Astrocyte (in vitro differentiated cells and primary cell): ENCODE data around the gene FBXW10. TPM values are rescaled to one million over a fixed set of nuclear protein-coding genes. Genes with fewer than 3 reads are reported as not detected.
A peak's percentile ranks its signal among the peaks of the same experiment; 100 is the strongest.
"Not testable (repeated sequence)": the region's sequence is repeated elsewhere in the genome, so short reads cannot be mapped to it uniquely, and the experiment has no call there.

Experiments used
- DNase-seq: peaks from one replicate; pipeline ENCODE4 v3.0.0-alpha.2; 2010; ENCODE audit warnings: low read depth
- FAIRE-seq: peaks from 2 replicates; lab custom pipeline; 2011; peaks lifted over from hg19 to GRCh38; lab: Jason Lieb, UNC
- H2AFZ ChIP-seq: 2 replicates; pipeline ENCODE4 v1.6.0; 2012; ENCODE audit warnings: low read depth, low read length, inconsistent platforms
- H3K27ac ChIP-seq: 2 replicates; pipeline ENCODE4 v1.5.1; 2011; ENCODE audit warnings: low read depth, low read length, inconsistent platforms
- H3K27me3 ChIP-seq: 2 replicates; pipeline ENCODE4 v1.6.0; 2011; ENCODE audit warnings: low read length, inconsistent platforms; ENCODE audit not compliant: insufficient read depth
- H3K36me3 ChIP-seq: 2 replicates; pipeline ENCODE4 v1.5.1; 2011; ENCODE audit warnings: low read length, inconsistent platforms; ENCODE audit not compliant: insufficient read depth
- H3K4me1 ChIP-seq: 2 replicates; pipeline ENCODE4 v1.5.1; 2011; ENCODE audit warnings: low read length, inconsistent platforms; ENCODE audit not compliant: insufficient read depth
- H3K4me2 ChIP-seq: 2 replicates; pipeline ENCODE4 v1.6.0; 2012; ENCODE audit warnings: low read length, inconsistent platforms
- H3K4me3 ChIP-seq: 2 replicates; pipeline ENCODE4 v1.5.1; 2011; ENCODE audit warnings: low read depth, mild to moderate bottlenecking, low read length, inconsistent platforms; ENCODE audit not compliant: insufficient read depth
- H3K79me2 ChIP-seq: 2 replicates; pipeline ENCODE4 v1.6.0; 2012; ENCODE audit warnings: mild to moderate bottlenecking, low read length, inconsistent platforms; ENCODE audit not compliant: insufficient read depth
- H3K9ac ChIP-seq: 2 replicates; pipeline ENCODE4 v1.6.0; 2012; ENCODE audit warnings: mild to moderate bottlenecking, low read length, inconsistent platforms
- H3K9me3 ChIP-seq: 2 replicates; pipeline ENCODE4 v1.5.1; 2012; ENCODE audit warnings: low read depth, mild to moderate bottlenecking, low read length, inconsistent platforms; ENCODE audit not compliant: insufficient read depth
- H4K20me1 ChIP-seq: 2 replicates; pipeline ENCODE4 v1.6.0; 2012; ENCODE audit warnings: low read length, inconsistent platforms; ENCODE audit not compliant: insufficient read depth
- H3K27ac Mint-ChIP-seq: one replicate; pipeline ENCODE4 v1.8.0; 2021; ENCODE audit warnings: mild to moderate bottlenecking, mixed read lengths; ENCODE audit not compliant: unreplicated experiment
- H3K27me3 Mint-ChIP-seq: one replicate; pipeline ENCODE4 v1.8.0; 2021; ENCODE audit warnings: low read depth, mixed read lengths; ENCODE audit not compliant: unreplicated experiment
- H3K36me3 Mint-ChIP-seq: one replicate; pipeline ENCODE4 v1.8.0; 2021; ENCODE audit warnings: low read depth, mixed read lengths; ENCODE audit not compliant: unreplicated experiment
- H3K4me1 Mint-ChIP-seq: one replicate; pipeline ENCODE4 v1.8.0; 2021; ENCODE audit warnings: low read depth, mixed read lengths; ENCODE audit not compliant: unreplicated experiment
- H3K4me3 Mint-ChIP-seq: one replicate; pipeline ENCODE4 v1.8.0; 2021; ENCODE audit warnings: mild to moderate bottlenecking, moderate library complexity, mixed read lengths; ENCODE audit not compliant: unreplicated experiment
- H3K9me3 Mint-ChIP-seq: one replicate; pipeline ENCODE4 v1.8.0; 2021; ENCODE audit warnings: mild to moderate bottlenecking, mixed read lengths; ENCODE audit not compliant: unreplicated experiment
- total RNA-seq: library from RNA; stranded (reverse); gene quantifications from 2 replicates; pipeline ENCODE4 v1.2.1, GENCODE V29; 2021

The FBXW10 gene
- total RNA-seq, 1 donor from 2014 or later = not detected

DNA sequence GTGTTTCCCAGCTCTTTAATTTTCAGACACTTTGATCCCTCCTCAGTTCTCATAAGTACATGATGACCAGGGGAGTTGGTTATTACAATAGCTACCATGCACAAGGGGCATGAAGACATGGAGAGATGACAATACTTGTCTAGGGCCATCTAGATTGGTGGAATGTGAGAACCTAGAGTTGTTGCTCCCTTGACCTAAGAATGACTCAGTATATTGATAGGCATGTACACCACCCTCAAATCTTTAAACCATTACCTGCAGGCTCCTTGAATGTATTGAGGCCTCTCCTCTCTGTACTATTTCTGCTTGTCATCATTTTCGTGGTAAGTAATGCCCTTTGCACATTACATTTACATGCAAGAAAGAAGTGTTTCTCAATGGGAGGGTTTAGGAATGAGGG is 20.3 kb upstream of the FBXW10 start:
- H2AFZ ChIP-seq, H3K4me1 ChIP-seq, H3K9me3 ChIP-seq, H3K36me3 ChIP-seq, FAIRE-seq, DNase-seq, H3K4me3 Mint-ChIP-seq, H3K4me1 Mint-ChIP-seq, H3K27me3 ChIP-seq, H4K20me1 ChIP-seq, H3K9ac ChIP-seq, H3K27ac ChIP-seq, H3K27ac Mint-ChIP-seq, H3K79me2 ChIP-seq, H3K9me3 Mint-ChIP-seq, H3K36me3 Mint-ChIP-seq, H3K4me2 ChIP-seq, H3K27me3 Mint-ChIP-seq, H3K4me3 ChIP-seq: not testable (repeated sequence)

- not testable (repeated sequence) for H3K79me2 ChIP-seq, H3K9me3 Mint-ChIP-seq, H3K4me3 ChIP-seq, DNase-seq, H3K27me3 ChIP-seq, H3K27ac Mint-ChIP-seq, H4K20me1 ChIP-seq, H3K9me3 ChIP-seq, H3K4me2 ChIP-seq, H3K9ac ChIP-seq, H3K36me3 Mint-ChIP-seq, H3K4me3 Mint-ChIP-seq, H3K4me1 Mint-ChIP-seq, H3K4me1 ChIP-seq, H2AFZ ChIP-seq, H3K36me3 ChIP-seq, H3K27me3 Mint-ChIP-seq, H3K27ac ChIP-seq
- FAIRE-seq = peak; percentile 81
Observed at GRCh38 chr17:18732438-18732837, 11.4 kb upstream of the FBXW10 start.

GRCh38 chr17:18733350-18733749 is 10.5 kb upstream of the FBXW10 start:
- not testable (repeated sequence) for H3K9me3 ChIP-seq, H3K9me3 Mint-ChIP-seq, H3K36me3 ChIP-seq, H3K27me3 Mint-ChIP-seq, H2AFZ ChIP-seq, H3K79me2 ChIP-seq, FAIRE-seq, H3K4me1 Mint-ChIP-seq, H3K4me3 Mint-ChIP-seq, H3K4me2 ChIP-seq, H3K4me3 ChIP-seq, H3K4me1 ChIP-seq, H3K27ac Mint-ChIP-seq, DNase-seq, H3K36me3 Mint-ChIP-seq, H4K20me1 ChIP-seq, H3K9ac ChIP-seq, H3K27ac ChIP-seq, H3K27me3 ChIP-seq

DNA sequence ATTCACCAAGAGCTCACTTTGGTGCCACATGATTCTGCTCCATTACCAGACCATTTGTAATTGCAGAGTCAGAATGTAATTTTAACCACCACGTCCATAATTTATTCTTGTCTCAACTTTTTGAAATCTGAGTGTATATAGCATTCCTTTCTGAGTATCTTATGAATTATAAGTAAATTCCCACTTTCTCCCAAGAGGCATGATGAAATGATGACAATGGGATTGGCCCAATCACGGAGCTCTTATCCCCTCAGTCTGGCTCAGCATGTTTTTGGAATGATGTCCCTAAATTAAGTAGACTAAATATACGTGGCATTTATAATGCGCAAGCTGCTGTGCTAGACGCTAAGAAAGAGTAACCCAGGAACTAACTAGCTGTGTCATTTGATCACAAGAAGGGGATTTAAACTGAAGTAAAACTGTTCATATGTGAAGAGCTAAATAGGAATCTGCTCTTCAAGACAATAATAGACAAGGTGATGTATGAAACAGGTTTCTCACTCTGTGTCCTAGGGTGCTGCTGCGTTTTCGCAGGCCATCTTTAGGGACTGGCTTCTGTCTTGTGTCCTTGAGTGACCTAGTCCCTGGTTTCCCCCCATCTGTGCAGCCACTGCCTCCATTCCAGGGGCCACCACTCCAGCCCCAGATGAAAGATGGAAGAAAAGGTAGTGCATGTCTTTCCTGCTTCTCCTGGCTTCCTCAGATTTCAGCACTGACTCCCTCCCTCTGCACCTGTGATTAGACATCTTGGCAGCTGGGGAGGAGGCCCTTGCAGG is 4.0 kb upstream of the FBXW10 start:
- not testable (repeated sequence) for H3K27ac ChIP-seq, H3K27me3 ChIP-seq, H3K36me3 ChIP-seq, H3K4me3 Mint-ChIP-seq, H4K20me1 ChIP-seq, H3K4me3 ChIP-seq, H3K79me2 ChIP-seq, H3K9me3 Mint-ChIP-seq, H3K36me3 Mint-ChIP-seq, H3K4me1 Mint-ChIP-seq, FAIRE-seq, H3K9ac ChIP-seq, DNase-seq, H3K4me2 ChIP-seq, H3K9me3 ChIP-seq, H2AFZ ChIP-seq, H3K27ac Mint-ChIP-seq, H3K27me3 Mint-ChIP-seq, H3K4me1 ChIP-seq

- H3K36me3 ChIP-seq, H3K4me3 ChIP-seq, H3K79me2 ChIP-seq, H3K4me3 Mint-ChIP-seq, FAIRE-seq, H3K9me3 Mint-ChIP-seq, H3K27me3 Mint-ChIP-seq, H2AFZ ChIP-seq, DNase-seq, H3K9ac ChIP-seq, H3K4me1 ChIP-seq, H3K9me3 ChIP-seq, H3K36me3 Mint-ChIP-seq, H4K20me1 ChIP-seq, H3K27ac Mint-ChIP-seq, H3K4me1 Mint-ChIP-seq, H3K27me3 ChIP-seq, H3K27ac ChIP-seq, H3K4me2 ChIP-seq: not testable (repeated sequence)
Observed at GRCh38 chr17:18741228-18741627, 2.6 kb upstream of the FBXW10 start.

- not testable (repeated sequence) for H3K4me1 Mint-ChIP-seq
Observed at GRCh38 chr17:18744726-18745125, 872 bp downstream of the FBXW10 start.

More at GRCh38 chr17:18744726-18745125, 872 bp downstream of the FBXW10 start:
- H3K4me3 ChIP-seq, H3K4me3 Mint-ChIP-seq, H3K79me2 ChIP-seq, H3K27ac Mint-ChIP-seq, H3K36me3 Mint-ChIP-seq, H3K9me3 ChIP-seq, H3K27me3 ChIP-seq, H3K36me3 ChIP-seq, FAIRE-seq, H3K27me3 Mint-ChIP-seq, DNase-seq, H3K9me3 Mint-ChIP-seq, H3K27ac ChIP-seq, H3K9ac ChIP-seq, H3K4me2 ChIP-seq, H3K4me1 ChIP-seq, H2AFZ ChIP-seq, H4K20me1 ChIP-seq: not testable (repeated sequence)
